ENCODE results near the gene AP2A1. TPM values are rescaled to one million over a fixed set of nuclear protein-coding genes. Genes with fewer than 3 reads are reported as not detected.

Gene AP2A1
- total RNA-seq, 3 donors from 2014 or later (not counting 1 experiment from before 2014, with no cell fraction given) = 137 to 163 (median 161) TPM

DNA sequence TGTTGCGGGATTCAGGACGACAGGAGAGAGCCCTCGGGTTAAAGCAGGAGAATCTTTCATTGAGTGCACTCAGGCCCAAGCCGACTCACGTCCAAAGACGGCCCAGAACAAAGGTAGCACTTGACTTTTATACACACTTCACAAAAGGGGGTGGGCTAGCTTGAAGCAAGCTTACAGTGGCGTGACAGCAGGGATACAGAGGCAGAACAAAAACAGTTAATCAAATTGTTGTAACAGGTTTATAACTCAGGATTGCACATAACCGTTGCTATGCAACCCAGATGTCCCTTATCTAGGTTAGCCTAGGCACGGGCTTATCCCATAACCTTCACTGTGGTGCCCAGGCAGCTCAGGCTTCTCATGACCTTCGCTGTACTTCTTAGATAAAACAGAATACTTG lies 53.3 kb downstream of the AP2A1 start:
- intact Hi-C loops (cut with micrococcal nuclease) = no loop called here
- no peaks in the 10 kb centered on the region for H3K27me3 Mint-ChIP-seq (ENCODE audit: low read depth in 2 of 2)
- WGBS (ENCODE audit: insufficient coverage) = 97% methylated on average over 10 of the region's 10 CpGs
- Histone ChIP-seq H3K9me3 (ENCODE audit: control insufficient read depth, insufficient read depth, low read length) (no peaks in the 10 kb centered on the region), H3K36me3 (ENCODE audit: control insufficient read depth, insufficient read depth, low read length) (peaks cover 10% of the 10 kb centered on the region), H3K27ac (ENCODE audit: low read length) (no peak overlapping the region), H3K27me3 (ENCODE audit: control insufficient read depth, insufficient read depth, low read length) (no peaks in the 10 kb centered on the region), H3K4me1 (ENCODE audit: control insufficient read depth, insufficient read depth, low read length) (peaks cover 24% of the 10 kb centered on the region), H3K4me3 (ENCODE audit: low read length) (no peak overlapping the region)
- DNase-seq (no peak), ATAC-seq (no peak)
- H3K36me3 Mint-ChIP-seq = no peaks in the 10 kb centered on the region
- no peak overlapping the region for H3K27ac Mint-ChIP-seq
- TF ChIP-seq, protein P1, sequence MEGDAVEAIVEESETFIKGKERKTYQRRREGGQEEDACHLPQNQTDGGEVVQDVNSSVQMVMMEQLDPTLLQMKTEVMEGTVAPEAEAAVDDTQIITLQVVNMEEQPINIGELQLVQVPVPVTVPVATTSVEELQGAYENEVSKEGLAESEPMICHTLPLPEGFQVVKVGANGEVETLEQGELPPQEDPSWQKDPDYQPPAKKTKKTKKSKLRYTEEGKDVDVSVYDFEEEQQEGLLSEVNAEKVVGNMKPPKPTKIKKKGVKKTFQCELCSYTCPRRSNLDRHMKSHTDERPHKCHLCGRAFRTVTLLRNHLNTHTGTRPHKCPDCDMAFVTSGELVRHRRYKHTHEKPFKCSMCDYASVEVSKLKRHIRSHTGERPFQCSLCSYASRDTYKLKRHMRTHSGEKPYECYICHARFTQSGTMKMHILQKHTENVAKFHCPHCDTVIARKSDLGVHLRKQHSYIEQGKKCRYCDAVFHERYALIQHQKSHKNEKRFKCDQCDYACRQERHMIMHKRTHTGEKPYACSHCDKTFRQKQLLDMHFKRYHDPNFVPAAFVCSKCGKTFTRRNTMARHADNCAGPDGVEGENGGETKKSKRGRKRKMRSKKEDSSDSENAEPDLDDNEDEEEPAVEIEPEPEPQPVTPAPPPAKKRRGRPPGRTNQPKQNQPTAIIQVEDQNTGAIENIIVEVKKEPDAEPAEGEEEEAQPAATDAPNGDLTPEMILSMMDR (IDR thresholded peaks at IDR 0.05) = no peak
- H3K4me1 Mint-ChIP-seq = peaks cover 10 to 29% of the 10 kb centered on the region in 2 donors
- H3K9me3 Mint-ChIP-seq = no peaks in the 10 kb centered on the region
- no peak overlapping the region for H3K4me3 Mint-ChIP-seq

DNA sequence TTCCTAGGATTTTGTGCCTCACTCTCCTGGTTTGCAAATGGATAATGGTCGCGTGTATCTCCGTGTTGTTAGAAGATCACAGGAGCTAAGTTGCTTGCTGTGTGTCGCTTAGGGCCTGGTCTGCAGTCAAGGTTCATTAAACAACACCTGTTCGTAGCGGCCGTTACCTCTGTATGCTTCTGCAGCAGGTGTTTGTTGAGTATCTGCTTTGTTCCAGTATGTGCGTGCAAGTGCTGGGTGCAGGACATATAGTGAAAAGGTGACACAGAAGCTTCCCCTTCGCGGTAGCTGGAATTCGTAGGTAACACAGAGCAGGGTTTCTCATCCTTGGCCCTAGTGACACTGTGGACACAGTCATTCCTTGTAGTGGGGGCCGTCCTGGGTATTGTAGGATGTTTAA lies 56.7 kb downstream of the AP2A1 start:
- ATAC-seq (no peak), DNase-seq (no peak)
- TF ChIP-seq, protein P1 (IDR thresholded peaks at IDR 0.05) = no peak
- intact Hi-C loops (cut with micrococcal nuclease) = no loop called here
- Histone ChIP-seq H3K27me3 (ENCODE audit: control insufficient read depth, insufficient read depth, low read length) (no peaks in the 10 kb centered on the region), H3K36me3 (ENCODE audit: control insufficient read depth, insufficient read depth, low read length) (peaks cover 12% of the 10 kb centered on the region), H3K27ac (ENCODE audit: low read length) (no peak overlapping the region), H3K9me3 (ENCODE audit: control insufficient read depth, insufficient read depth, low read length) (no peaks in the 10 kb centered on the region), H3K4me1 (ENCODE audit: control insufficient read depth, insufficient read depth, low read length) (peaks cover 12% of the 10 kb centered on the region), H3K4me3 (ENCODE audit: low read length) (no peak overlapping the region)
- H3K9me3 Mint-ChIP-seq = no peaks in the 10 kb centered on the region
- H3K27me3 Mint-ChIP-seq (ENCODE audit: low read depth in 2 of 2) = no peaks in the 10 kb centered on the region
- 89% methylated on average over 11 of the region's 12 CpGs for WGBS (ENCODE audit: insufficient coverage)
- no peaks in the 10 kb centered on the region for H3K36me3 Mint-ChIP-seq
- H3K4me1 Mint-ChIP-seq = peaks cover 14 to 22% of the 10 kb centered on the region in 2 donors
- H3K27ac Mint-ChIP-seq = no peak overlapping the region
- no peak overlapping the region for H3K4me3 Mint-ChIP-seq

DNA sequence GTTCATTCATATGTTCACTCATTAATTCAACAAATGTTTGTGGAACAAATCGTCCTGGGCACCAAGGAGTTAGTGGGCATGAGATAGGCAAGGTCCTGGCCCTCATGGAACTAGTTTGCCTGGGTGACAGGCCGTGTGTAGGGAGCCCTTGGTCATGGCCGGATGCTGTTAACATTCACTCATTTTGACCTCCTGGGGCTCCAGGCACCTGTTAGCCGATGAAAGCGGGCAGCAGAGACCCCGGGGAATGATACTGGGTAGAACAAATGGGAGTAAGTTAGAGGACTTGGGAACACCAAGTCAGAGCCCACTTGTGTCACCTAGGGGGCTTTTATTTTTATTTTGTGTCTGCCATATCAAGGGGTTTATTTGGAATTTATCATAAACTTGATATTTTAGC lies 57.9 kb downstream of the AP2A1 start:
- peaks cover 12% of the 10 kb centered on the region for H3K36me3 ChIP-seq (ENCODE audit: control insufficient read depth, insufficient read depth, low read length)
- no peaks in the 10 kb centered on the region for H3K27me3 ChIP-seq (ENCODE audit: control insufficient read depth, insufficient read depth, low read length)
- H3K27me3 Mint-ChIP-seq (ENCODE audit: low read depth in 2 of 2) = no peaks in the 10 kb centered on the region
- 96% methylated on average over 6 of the region's 6 CpGs for WGBS (ENCODE audit: insufficient coverage)
- H3K4me3 Mint-ChIP-seq = no peak overlapping the region
- H3K4me1 Mint-ChIP-seq = peaks cover 4 to 11% of the 10 kb centered on the region in 2 donors
- no peak overlapping the region for H3K27ac Mint-ChIP-seq
- H3K9me3 ChIP-seq (ENCODE audit: control insufficient read depth, insufficient read depth, low read length) = no peaks in the 10 kb centered on the region
- H3K36me3 Mint-ChIP-seq = no peaks in the 10 kb centered on the region
- no peak overlapping the region for H3K4me3 ChIP-seq (ENCODE audit: low read length)
- no peaks in the 10 kb centered on the region for H3K9me3 Mint-ChIP-seq
- H3K27ac ChIP-seq (ENCODE audit: low read length) = no peak overlapping the region
- DNase-seq = no peak
- ATAC-seq = no peak
- TF ChIP-seq, protein P1 (IDR thresholded peaks at IDR 0.05) = no peak
- H3K4me1 ChIP-seq (ENCODE audit: control insufficient read depth, insufficient read depth, low read length) = peaks cover under 1% of the 10 kb centered on the region
- intact Hi-C loops (cut with micrococcal nuclease) = no loop called here

DNA sequence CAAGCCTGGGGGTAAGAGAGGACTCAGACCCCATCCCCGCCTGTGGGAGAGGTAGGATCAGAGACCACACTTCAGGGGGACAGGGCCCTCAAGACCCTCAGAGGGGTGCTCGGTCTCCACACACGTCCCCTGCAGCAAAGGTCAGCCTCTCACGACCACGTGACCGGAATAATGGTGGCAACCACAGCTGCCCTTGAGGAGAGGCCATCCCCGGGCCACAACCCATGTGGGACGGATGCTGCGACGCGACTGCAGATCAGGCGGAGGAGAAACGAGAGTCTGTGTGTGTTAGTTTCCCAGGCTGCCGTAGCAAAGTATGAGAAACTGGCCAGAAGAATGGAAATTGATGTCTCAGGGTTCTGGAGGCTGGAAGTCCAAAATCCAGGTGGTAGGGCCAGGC lies 60.2 kb downstream of the AP2A1 start:
- intact Hi-C loops (cut with micrococcal nuclease) = no loop called here
- peaks cover 4 to 11% of the 10 kb centered on the region in 2 donors for H3K4me1 Mint-ChIP-seq
- TF ChIP-seq, protein P1 (IDR thresholded peaks at IDR 0.05) = no peak
- Histone ChIP-seq H3K27ac (ENCODE audit: low read length) (no peak overlapping the region), H3K36me3 (ENCODE audit: control insufficient read depth, insufficient read depth, low read length) (peaks cover 24% of the 10 kb centered on the region), H3K4me3 (ENCODE audit: low read length) (no peak overlapping the region), H3K27me3 (ENCODE audit: control insufficient read depth, insufficient read depth, low read length) (no peaks in the 10 kb centered on the region), H3K9me3 (ENCODE audit: control insufficient read depth, insufficient read depth, low read length) (no peaks in the 10 kb centered on the region), H3K4me1 (ENCODE audit: control insufficient read depth, insufficient read depth, low read length) (no peaks in the 10 kb centered on the region)
- no peak overlapping the region for H3K27ac Mint-ChIP-seq
- H3K27me3 Mint-ChIP-seq (ENCODE audit: low read depth in 2 of 2) = no peaks in the 10 kb centered on the region
- no peaks in the 10 kb centered on the region for H3K36me3 Mint-ChIP-seq
- DNase-seq = no peak
- no peaks in the 10 kb centered on the region for H3K9me3 Mint-ChIP-seq
- 96% methylated on average over 14 of the region's 14 CpGs for WGBS (ENCODE audit: insufficient coverage)
- no peak overlapping the region for H3K4me3 Mint-ChIP-seq
- no peak for ATAC-seq
